Measurements from ENCODE around the gene AGAP2. TPM values are rescaled to one million over a fixed set of nuclear protein-coding genes. Genes with fewer than 3 reads are reported as not detected.
A peak's percentile ranks its signal among the peaks of the same experiment; 100 is the strongest.
"Not testable (repeated sequence)": the region's sequence is repeated elsewhere in the genome, so short reads cannot be mapped to it uniquely, and the experiment has no call there.

The AGAP2 gene
- total RNA-seq, 2 experiments from 2014 or later, result 68.6 to 72.5 TPM

- Mint-ChIP-seq H3K27me3 (ENCODE audit: low read depth) (no peaks in the 10 kb centered on the region), H3K4me1 (ENCODE audit: low read depth) (peaks cover 2% of the 10 kb centered on the region), H3K27ac (no peak overlapping the region), H3K36me3 (ENCODE audit: low read depth) (peaks cover 47% of the 10 kb centered on the region), H3K4me3 (no peak overlapping the region), H3K9me3 (ENCODE audit: insufficient read depth) (peaks cover 4% of the 10 kb centered on the region)
- POLR2A ChIA-PET, result no interaction called here
- CTCF ChIA-PET, result no interaction called here
- DNase-seq (no peak), ATAC-seq (no peak)
Measured at GRCh38 chr12:57698414-57698813, 40.1 kb downstream of the AGAP2 start.

GRCh38 chr12:57697076-57697475 lies 41.5 kb downstream of the AGAP2 start:
- DNase-seq (no peak), ATAC-seq (no peak)
- H3K27ac Mint-ChIP-seq, result no peak overlapping the region
- H3K4me1 Mint-ChIP-seq (ENCODE audit: low read depth), result peaks cover 2% of the 10 kb centered on the region
- ChIA-PET POLR2A (no interaction called here), CTCF (no interaction called here)
- no peaks in the 10 kb centered on the region for H3K27me3 Mint-ChIP-seq (ENCODE audit: low read depth)
- no peaks in the 10 kb centered on the region for H3K9me3 Mint-ChIP-seq (ENCODE audit: insufficient read depth)
- no peak overlapping the region for H3K4me3 Mint-ChIP-seq
- peaks cover 34% of the 10 kb centered on the region for H3K36me3 Mint-ChIP-seq (ENCODE audit: low read depth)

- no peak overlapping the region for H3K27ac Mint-ChIP-seq
- peaks cover 4% of the 10 kb centered on the region for H3K27me3 Mint-ChIP-seq (ENCODE audit: low read depth)
- no peaks in the 10 kb centered on the region for H3K9me3 Mint-ChIP-seq (ENCODE audit: insufficient read depth)
- peaks cover 2% of the 10 kb centered on the region for H3K4me1 Mint-ChIP-seq (ENCODE audit: low read depth)
- no peak overlapping the region for H3K4me3 Mint-ChIP-seq
- CTCF ChIA-PET, result no interaction called here
- DNase-seq (no peak), ATAC-seq (no peak)
- POLR2A ChIA-PET, result no interaction called here
- peaks cover 33% of the 10 kb centered on the region for H3K36me3 Mint-ChIP-seq (ENCODE audit: low read depth)
Measured at GRCh38 chr12:57695770-57696432, 42.6 kb downstream of the AGAP2 start.

- Mint-ChIP-seq H3K36me3 (ENCODE audit: low read depth) (peaks cover 27% of the 10 kb centered on the region), H3K9me3 (ENCODE audit: insufficient read depth) (no peaks in the 10 kb centered on the region), H3K4me3 (no peak overlapping the region), H3K4me1 (ENCODE audit: low read depth) (peaks cover 2% of the 10 kb centered on the region), H3K27me3 (ENCODE audit: low read depth) (peaks cover 8% of the 10 kb centered on the region), H3K27ac (no peak overlapping the region)
- ATAC-seq (peak; percentile 5), DNase-seq (peak; percentile 41)
- ChIA-PET POLR2A (interaction anchor here (0.7 to 1.8 kb wide), 5 partner anchors 9 to 47 kb away, joined by 3 to 4 read pairs (median 3); no protein-coding TSS in a partner anchor), CTCF (interaction anchor here (0.9 to 3.2 kb wide), 4 partner anchors 18 to 112 kb away, joined by 3 to 12 read pairs (median 4); no protein-coding TSS in a partner anchor)
Measured at GRCh38 chr12:57694459-57695019, 44.0 kb downstream of the AGAP2 start.

GRCh38 chr12:57693659-57694458 lies 44.7 kb downstream of the AGAP2 start, which contains the start of gene OS9:
OS9 (plus strand) TSS chr12:57694132; CDS start chr12:57694162, 30 bp downstream.
- POLR2A ChIA-PET, result interaction anchor here (0.7 to 1.8 kb wide), 7 partner anchors 9 to 94 kb away, joined by 3 to 4 read pairs (median 3); no protein-coding TSS in a partner anchor
- DNase-seq (peak; percentile 99), ATAC-seq (peak; percentile 99)
- H3K27ac Mint-ChIP-seq, result no peak within 1 kb of the TSS
- no peaks in the 10 kb centered on the region for H3K9me3 Mint-ChIP-seq (ENCODE audit: insufficient read depth)
- H3K4me3 Mint-ChIP-seq, result no peak within 1 kb of the TSS
- peaks cover 11% of the 10 kb centered on the region for H3K27me3 Mint-ChIP-seq (ENCODE audit: low read depth)
- CTCF ChIA-PET, result interaction anchor here (0.6 to 3.2 kb wide), 10 partner anchors 9 to 235 kb away, joined by 3 to 12 read pairs (median 4); partner anchors contain the start of gene GLI1
- peaks cover 2% of the 10 kb centered on the region for H3K4me1 Mint-ChIP-seq (ENCODE audit: low read depth)
- peaks cover 21% of the 10 kb centered on the region for H3K36me3 Mint-ChIP-seq (ENCODE audit: low read depth)

GRCh38 chr12:57693317-57693658 lies 45.3 kb downstream of the AGAP2 start:
- POLR2A ChIA-PET, result interaction anchor here (0.8 to 1.8 kb wide), 4 partner anchors 28 to 94 kb away, joined by 3 to 4 read pairs (median 3); no protein-coding TSS in a partner anchor
- H3K4me1 Mint-ChIP-seq (ENCODE audit: low read depth), result peaks cover 2% of the 10 kb centered on the region
- DNase-seq, result no peak
- H3K4me3 Mint-ChIP-seq, result no peak overlapping the region
- no peak for ATAC-seq
- peaks cover 17% of the 10 kb centered on the region for H3K27me3 Mint-ChIP-seq (ENCODE audit: low read depth)
- H3K27ac Mint-ChIP-seq, result no peak overlapping the region
- no peaks in the 10 kb centered on the region for H3K9me3 Mint-ChIP-seq (ENCODE audit: insufficient read depth)
- CTCF ChIA-PET, result interaction anchor here (0.8 to 3.2 kb wide), 10 partner anchors 10 to 234 kb away, joined by 3 to 12 read pairs (median 4); partner anchors contain the start of gene GLI1
- H3K36me3 Mint-ChIP-seq (ENCODE audit: low read depth), result peaks cover 17% of the 10 kb centered on the region

- ATAC-seq (no peak), DNase-seq (no peak)
- Mint-ChIP-seq H3K27ac (no peak overlapping the region), H3K4me1 (ENCODE audit: low read depth) (peaks cover 2% of the 10 kb centered on the region), H3K36me3 (ENCODE audit: low read depth) (peaks cover 17% of the 10 kb centered on the region), H3K4me3 (no peak overlapping the region), H3K9me3 (ENCODE audit: insufficient read depth) (no peaks in the 10 kb centered on the region), H3K27me3 (ENCODE audit: low read depth) (peaks cover 20% of the 10 kb centered on the region)
- POLR2A ChIA-PET, result interaction anchor here (1.2 kb wide), 1 partner anchor 93 kb away, joined by 3 read pairs; no protein-coding TSS in a partner anchor
- CTCF ChIA-PET, result interaction anchor here (0.8 to 3.2 kb wide), 10 partner anchors 10 to 234 kb away, joined by 3 to 12 read pairs (median 4); partner anchors contain the start of gene GLI1
Measured at GRCh38 chr12:57692500-57692899, 46.0 kb downstream of the AGAP2 start.

GRCh38 chr12:57688931-57689330 lies 49.6 kb downstream of the AGAP2 start:
- DNase-seq, result no peak
- Mint-ChIP-seq H3K36me3 (ENCODE audit: low read depth) (no peaks in the 10 kb centered on the region), H3K27ac (no peak overlapping the region), H3K9me3 (ENCODE audit: insufficient read depth) (no peaks in the 10 kb centered on the region), H3K4me1 (ENCODE audit: low read depth) (no peaks in the 10 kb centered on the region), H3K27me3 (ENCODE audit: low read depth) (peaks cover 39% of the 10 kb centered on the region), H3K4me3 (no peak overlapping the region)
- ChIA-PET POLR2A (no interaction called here), CTCF (no interaction called here)
- no peak for ATAC-seq

- Mint-ChIP-seq H3K27me3 (ENCODE audit: low read depth) (peaks cover 40% of the 10 kb centered on the region), H3K4me3 (no peak overlapping the region), H3K4me1 (ENCODE audit: low read depth) (no peaks in the 10 kb centered on the region), H3K9me3 (ENCODE audit: insufficient read depth) (no peaks in the 10 kb centered on the region), H3K36me3 (ENCODE audit: low read depth) (no peaks in the 10 kb centered on the region), H3K27ac (no peak overlapping the region)
- ChIA-PET POLR2A (no interaction called here), CTCF (no interaction called here)
- ATAC-seq (no peak), DNase-seq (no peak)
Measured at GRCh38 chr12:57687862-57688261, 50.7 kb downstream of the AGAP2 start.

- Mint-ChIP-seq H3K27me3 (ENCODE audit: low read depth) (peaks cover 23% of the 10 kb centered on the region), H3K4me1 (ENCODE audit: low read depth) (no peaks in the 10 kb centered on the region), H3K27ac (no peak overlapping the region), H3K9me3 (ENCODE audit: insufficient read depth) (no peaks in the 10 kb centered on the region), H3K36me3 (ENCODE audit: low read depth) (no peaks in the 10 kb centered on the region), H3K4me3 (no peak overlapping the region)
- DNase-seq, result no peak
- POLR2A ChIA-PET, result no interaction called here
- CTCF ChIA-PET, result interaction anchor here (1.1 kb wide), 1 partner anchor 13 kb away, joined by 3 read pairs; no protein-coding TSS in a partner anchor
- no peak for ATAC-seq
Measured at GRCh38 chr12:57679697-57680096, 58.8 kb downstream of the AGAP2 start.

GRCh38 chr12:57677947-57678346 lies 60.6 kb downstream of the AGAP2 start:
- H3K27ac Mint-ChIP-seq; H3K9me3 Mint-ChIP-seq (ENCODE audit: insufficient read depth); H3K4me3 Mint-ChIP-seq; ATAC-seq; H3K4me1 Mint-ChIP-seq (ENCODE audit: low read depth); H3K36me3 Mint-ChIP-seq (ENCODE audit: low read depth); DNase-seq; POLR2A ChIA-PET; CTCF ChIA-PET: not testable (repeated sequence)
- peaks cover 18% of the 10 kb centered on the region for H3K27me3 Mint-ChIP-seq (ENCODE audit: low read depth)

- Mint-ChIP-seq H3K4me1 (ENCODE audit: low read depth) (no peaks in the 10 kb centered on the region), H3K27me3 (ENCODE audit: low read depth) (peaks cover 16% of the 10 kb centered on the region), H3K4me3 (no peak overlapping the region), H3K36me3 (ENCODE audit: low read depth) (no peaks in the 10 kb centered on the region), H3K27ac (no peak overlapping the region), H3K9me3 (ENCODE audit: insufficient read depth) (no peaks in the 10 kb centered on the region)
- ChIA-PET POLR2A (no interaction called here), CTCF (no interaction called here)
- DNase-seq, result no peak
- ATAC-seq, result no peak
Measured at GRCh38 chr12:57674691-57675090, 63.9 kb downstream of the AGAP2 start.

Data from activated CD8-positive, alpha-beta T cell treated with anti-CD3 and anti-CD28 coated beads, Interleukin-2, amount 10 ng/mL, durations not matched to agents 7 days and 5 days (primary cell).